ENCODE data around the gene DEFB113.

Gene DEFB113

GRCh38 chr6:49951926-49952325 lies 17.5 kb downstream of the DEFB113 start:
- Histone ChIP-seq H3K4me3 (ENCODE audit: low read depth, low read length) (no peak overlapping the region), H3K27me3 (ENCODE audit: insufficient read depth, low read length) (no peaks in the 10 kb centered on the region), H3K4me2 (ENCODE audit: low read length) (no peak overlapping the region), H3K36me3 (ENCODE audit: control insufficient read depth in 1 of 2, insufficient read depth in 2 of 2, low read length in 2 of 2) (no peaks in the 10 kb centered on the region), H3K9me3 (ENCODE audit: insufficient read depth, low read depth, low read length) (no peaks in the 10 kb centered on the region), H3K79me2 (ENCODE audit: control insufficient read depth, insufficient read depth, low read length, poor library complexity) (no peaks in the 10 kb centered on the region), H2AFZ (ENCODE audit: insufficient read depth, low read length, poor library complexity) (no peak overlapping the region), H4K12ac (ENCODE audit: low read depth, low read length) (no peak overlapping the region), H3K4ac (ENCODE audit: low read depth, low read length) (no peak overlapping the region), H3K27ac (ENCODE audit: low read depth, low read length) (no peak overlapping the region), H4K8ac (ENCODE audit: low read depth, low read length) (no peak overlapping the region), H2BK120ac (ENCODE audit: insufficient read depth, low read length, poor library complexity) (no peak overlapping the region), H3K14ac (ENCODE audit: low read length) (no peak overlapping the region), H3K79me1 (ENCODE audit: low read length) (no peaks in the 10 kb centered on the region), H3K9ac (ENCODE audit: low read length) (no peak overlapping the region), H2BK12ac (ENCODE audit: low read length) (no peak overlapping the region), H3K4me1 (ENCODE audit: control insufficient read depth in 1 of 2, insufficient read depth in 2 of 2, low read length in 2 of 2) (no peaks in the 10 kb centered on the region), H2AK5ac (ENCODE audit: low read length) (no peak overlapping the region), H2BK5ac (ENCODE audit: low read depth, low read length, poor library complexity) (no peak overlapping the region), H4K91ac (ENCODE audit: low read depth, low read length) (no peak overlapping the region), H3K23ac (ENCODE audit: low read length) (no peak overlapping the region), H3K18ac (ENCODE audit: low read length) (no peak overlapping the region)
- DNase-seq = no peak
- no CpG with 5 or more reads among the region's 2 CpGs for WGBS (ENCODE audit: extremely low coverage, insufficient coverage, insufficient read length)

GRCh38 chr6:49950415-49950751 lies 19.0 kb downstream of the DEFB113 start:
- H3K14ac ChIP-seq (ENCODE audit: low read length) = no peak overlapping the region
- H4K12ac ChIP-seq (ENCODE audit: low read depth, low read length) = no peak overlapping the region
- H3K4me3 ChIP-seq (ENCODE audit: low read depth, low read length) = no peak overlapping the region
- WGBS (ENCODE audit: extremely low coverage, insufficient coverage, insufficient read length) = no CpG with 5 or more reads among the region's 2 CpGs
- H4K91ac ChIP-seq (ENCODE audit: low read depth, low read length) = no peak overlapping the region
- no peak overlapping the region for H2BK12ac ChIP-seq (ENCODE audit: low read length)
- H2AFZ ChIP-seq (ENCODE audit: insufficient read depth, low read length, poor library complexity) = no peak overlapping the region
- no peak overlapping the region for H3K4me2 ChIP-seq (ENCODE audit: low read length)
- H2BK120ac ChIP-seq (ENCODE audit: insufficient read depth, low read length, poor library complexity) = no peak overlapping the region
- no peak overlapping the region for H4K8ac ChIP-seq (ENCODE audit: low read depth, low read length)
- no peak overlapping the region for H2AK5ac ChIP-seq (ENCODE audit: low read length)
- no peaks in the 10 kb centered on the region for H3K79me1 ChIP-seq (ENCODE audit: low read length)
- H3K27me3 ChIP-seq (ENCODE audit: insufficient read depth, low read length) = no peaks in the 10 kb centered on the region
- no peak for DNase-seq
- no peaks in the 10 kb centered on the region for H3K4me1 ChIP-seq (ENCODE audit: control insufficient read depth in 1 of 2, insufficient read depth in 2 of 2, low read length in 2 of 2)
- no peaks in the 10 kb centered on the region for H3K36me3 ChIP-seq (ENCODE audit: control insufficient read depth in 1 of 2, insufficient read depth in 2 of 2, low read length in 2 of 2)
- H3K27ac ChIP-seq (ENCODE audit: low read depth, low read length) = no peak overlapping the region
- H3K23ac ChIP-seq (ENCODE audit: low read length) = no peak overlapping the region
- no peaks in the 10 kb centered on the region for H3K9me3 ChIP-seq (ENCODE audit: insufficient read depth, low read depth, low read length)
- H3K79me2 ChIP-seq (ENCODE audit: control insufficient read depth, insufficient read depth, low read length, poor library complexity) = no peaks in the 10 kb centered on the region
- no peak overlapping the region for H3K9ac ChIP-seq (ENCODE audit: low read length)
- no peak overlapping the region for H3K18ac ChIP-seq (ENCODE audit: low read length)
- no peak overlapping the region for H3K4ac ChIP-seq (ENCODE audit: low read depth, low read length)
- no peak overlapping the region for H2BK5ac ChIP-seq (ENCODE audit: low read depth, low read length, poor library complexity)

- Histone ChIP-seq H3K79me2 (ENCODE audit: control insufficient read depth, insufficient read depth, low read length, poor library complexity) (no peaks in the 10 kb centered on the region), H3K27me3 (ENCODE audit: insufficient read depth, low read length) (no peaks in the 10 kb centered on the region), H3K4me3 (ENCODE audit: low read depth, low read length) (no peak overlapping the region), H3K36me3 (ENCODE audit: control insufficient read depth in 1 of 2, insufficient read depth in 2 of 2, low read length in 2 of 2) (no peaks in the 10 kb centered on the region), H2BK5ac (ENCODE audit: low read depth, low read length, poor library complexity) (no peak overlapping the region), H3K14ac (ENCODE audit: low read length) (no peak overlapping the region), H3K79me1 (ENCODE audit: low read length) (no peaks in the 10 kb centered on the region), H3K23ac (ENCODE audit: low read length) (no peak overlapping the region), H3K27ac (ENCODE audit: low read depth, low read length) (no peak overlapping the region), H3K4me1 (ENCODE audit: control insufficient read depth in 1 of 2, insufficient read depth in 2 of 2, low read length in 2 of 2) (no peaks in the 10 kb centered on the region), H4K8ac (ENCODE audit: low read depth, low read length) (no peak overlapping the region), H3K4ac (ENCODE audit: low read depth, low read length) (no peak overlapping the region), H3K18ac (ENCODE audit: low read length) (no peak overlapping the region), H3K9me3 (ENCODE audit: insufficient read depth, low read depth, low read length) (no peaks in the 10 kb centered on the region), H2AK5ac (ENCODE audit: low read length) (no peak overlapping the region), H4K12ac (ENCODE audit: low read depth, low read length) (no peak overlapping the region), H2BK120ac (ENCODE audit: insufficient read depth, low read length, poor library complexity) (no peak overlapping the region), H3K9ac (ENCODE audit: low read length) (no peak overlapping the region), H4K91ac (ENCODE audit: low read depth, low read length) (no peak overlapping the region), H2AFZ (ENCODE audit: insufficient read depth, low read length, poor library complexity) (no peak overlapping the region), H3K4me2 (ENCODE audit: low read length) (no peak overlapping the region), H2BK12ac (ENCODE audit: low read length) (no peak overlapping the region)
- DNase-seq = no peak
- WGBS (ENCODE audit: extremely low coverage, insufficient coverage, insufficient read length) = no CpG with 5 or more reads among the region's 4 CpGs
Observed at GRCh38 chr6:49949062-49949461, 20.4 kb downstream of the DEFB113 start.

- H3K79me1 ChIP-seq (ENCODE audit: low read length) = no peaks in the 10 kb centered on the region
- no peaks in the 10 kb centered on the region for H3K4me1 ChIP-seq (ENCODE audit: control insufficient read depth in 1 of 2, insufficient read depth in 2 of 2, low read length in 2 of 2)
- H4K8ac ChIP-seq (ENCODE audit: low read depth, low read length) = no peak overlapping the region
- H3K36me3 ChIP-seq (ENCODE audit: control insufficient read depth in 1 of 2, insufficient read depth in 2 of 2, low read length in 2 of 2) = no peaks in the 10 kb centered on the region
- no peaks in the 10 kb centered on the region for H3K27me3 ChIP-seq (ENCODE audit: insufficient read depth, low read length)
- no peak overlapping the region for H3K9ac ChIP-seq (ENCODE audit: low read length)
- H2BK12ac ChIP-seq (ENCODE audit: low read length) = no peak overlapping the region
- no peak overlapping the region for H3K4me2 ChIP-seq (ENCODE audit: low read length)
- no peaks in the 10 kb centered on the region for H3K9me3 ChIP-seq (ENCODE audit: insufficient read depth, low read depth, low read length)
- H2AK5ac ChIP-seq (ENCODE audit: low read length) = no peak overlapping the region
- H3K4me3 ChIP-seq (ENCODE audit: low read depth, low read length) = no peak overlapping the region
- H3K79me2 ChIP-seq (ENCODE audit: control insufficient read depth, insufficient read depth, low read length, poor library complexity) = no peaks in the 10 kb centered on the region
- no peak overlapping the region for H2BK120ac ChIP-seq (ENCODE audit: insufficient read depth, low read length, poor library complexity)
- H3K14ac ChIP-seq (ENCODE audit: low read length) = no peak overlapping the region
- no peak overlapping the region for H4K91ac ChIP-seq (ENCODE audit: low read depth, low read length)
- H4K12ac ChIP-seq (ENCODE audit: low read depth, low read length) = no peak overlapping the region
- no CpG with 5 or more reads among the region's 2 CpGs for WGBS (ENCODE audit: extremely low coverage, insufficient coverage, insufficient read length)
- DNase-seq = no peak
- no peak overlapping the region for H2AFZ ChIP-seq (ENCODE audit: insufficient read depth, low read length, poor library complexity)
- no peak overlapping the region for H3K4ac ChIP-seq (ENCODE audit: low read depth, low read length)
- H3K27ac ChIP-seq (ENCODE audit: low read depth, low read length) = no peak overlapping the region
- no peak overlapping the region for H3K23ac ChIP-seq (ENCODE audit: low read length)
- H2BK5ac ChIP-seq (ENCODE audit: low read depth, low read length, poor library complexity) = no peak overlapping the region
- no peak overlapping the region for H3K18ac ChIP-seq (ENCODE audit: low read length)
Observed at GRCh38 chr6:49946835-49947234, 22.6 kb downstream of the DEFB113 start.

Data from trophoblast cell (in vitro differentiated cells and primary cell).